ENCODE data around the gene MB.

Gene MB

GRCh38 chr22:35601013-35601580 is 16.0 kb downstream of the MB start:
- no peaks in the 10 kb centered on the region for H3K9me3 ChIP-seq (ENCODE audit: low read depth, low read length)

GRCh38 chr22:35600476-35600875 is 16.7 kb downstream of the MB start:
- Histone ChIP-seq H3K36me3 (ENCODE audit: insufficient read depth, low read length) (no peaks in the 10 kb centered on the region), H3K9me3 (ENCODE audit: low read depth, low read length) (no peaks in the 10 kb centered on the region), H3K27ac (no peak overlapping the region), H3K9ac (ENCODE audit: insufficient read length) (no peak overlapping the region), H3K4me3 (no peak overlapping the region)
- TF ChIP-seq FOXP2 (optimal IDR thresholded peaks at IDR 0.05; ENCODE audit: control extremely low read depth, extremely low read length, insufficient read depth): no peak
- TF ChIP-seq EZH2 (IDR thresholded peaks at IDR 0.05): no peak
- TF ChIP-seq POLR2AphosphoS5 (IDR thresholded peaks at IDR 0.05; ENCODE audit: borderline replicate concordance, low read depth, low read length): no peak
- DNase-seq (ENCODE audit: low read depth, low spot score): no peak

More at GRCh38 chr22:35601013-35601580, 16.0 kb downstream of the MB start:
- Histone ChIP-seq H3K36me3 (ENCODE audit: insufficient read depth, low read length) (no peaks in the 10 kb centered on the region), H3K27ac (no peak overlapping the region), H3K9ac (ENCODE audit: insufficient read length) (no peak overlapping the region), H3K4me3 (no peak overlapping the region)
- no peak for DNase-seq (ENCODE audit: low read depth, low spot score)
- no peak for TF ChIP-seq EZH2 (IDR thresholded peaks at IDR 0.05)
- no peak for TF ChIP-seq POLR2AphosphoS5 (IDR thresholded peaks at IDR 0.05; ENCODE audit: borderline replicate concordance, low read depth, low read length)
- TF ChIP-seq FOXP2 (optimal IDR thresholded peaks at IDR 0.05; ENCODE audit: control extremely low read depth, extremely low read length, insufficient read depth): no peak

- TF ChIP-seq FOXP2 (optimal IDR thresholded peaks at IDR 0.05; ENCODE audit: control extremely low read depth, extremely low read length, insufficient read depth) (no peak), EZH2 (IDR thresholded peaks at IDR 0.05) (no peak), POLR2AphosphoS5 (IDR thresholded peaks at IDR 0.05; ENCODE audit: borderline replicate concordance, low read depth, low read length) (no peak)
- no peak overlapping the region for H3K27ac ChIP-seq
- no peak for DNase-seq (ENCODE audit: low read depth, low spot score)
- no peak overlapping the region for H3K4me3 ChIP-seq
- no peak overlapping the region for H3K9ac ChIP-seq (ENCODE audit: insufficient read length)
- H3K9me3 ChIP-seq (ENCODE audit: low read depth, low read length): no peaks in the 10 kb centered on the region
- H3K36me3 ChIP-seq (ENCODE audit: insufficient read depth, low read length): no peaks in the 10 kb centered on the region
These were observed 17.8 kb downstream of the MB start for GRCh38 chr22:35599364-35599763.

GRCh38 chr22:35598396-35598710 is 18.8 kb downstream of the MB start:
- Histone ChIP-seq H3K4me3 (no peak overlapping the region), H3K27ac (no peak overlapping the region), H3K9ac (ENCODE audit: insufficient read length) (no peak overlapping the region), H3K36me3 (ENCODE audit: insufficient read depth, low read length) (no peaks in the 10 kb centered on the region), H3K9me3 (ENCODE audit: low read depth, low read length) (no peaks in the 10 kb centered on the region)
- DNase-seq (ENCODE audit: low read depth, low spot score): no peak
- TF ChIP-seq FOXP2 (optimal IDR thresholded peaks at IDR 0.05; ENCODE audit: control extremely low read depth, extremely low read length, insufficient read depth): no peak
- TF ChIP-seq POLR2AphosphoS5 (IDR thresholded peaks at IDR 0.05; ENCODE audit: borderline replicate concordance, low read depth, low read length): no peak
- TF ChIP-seq EZH2 (IDR thresholded peaks at IDR 0.05): no peak

GRCh38 chr22:35597692-35598395 is 19.3 kb downstream of the MB start:
- Histone ChIP-seq H3K27ac (no peak overlapping the region), H3K4me3 (no peak overlapping the region), H3K36me3 (ENCODE audit: insufficient read depth, low read length) (no peaks in the 10 kb centered on the region), H3K9me3 (ENCODE audit: low read depth, low read length) (no peaks in the 10 kb centered on the region), H3K9ac (ENCODE audit: insufficient read length) (no peak overlapping the region)
- TF ChIP-seq EZH2 (IDR thresholded peaks at IDR 0.05): no peak
- no peak for TF ChIP-seq POLR2AphosphoS5 (IDR thresholded peaks at IDR 0.05; ENCODE audit: borderline replicate concordance, low read depth, low read length)
- no peak for TF ChIP-seq FOXP2 (optimal IDR thresholded peaks at IDR 0.05; ENCODE audit: control extremely low read depth, extremely low read length, insufficient read depth)
- no peak for DNase-seq (ENCODE audit: low read depth, low spot score)

GRCh38 chr22:35596821-35597220 is 20.3 kb downstream of the MB start:
- no peak overlapping the region for H3K4me3 ChIP-seq
- no peaks in the 10 kb centered on the region for H3K36me3 ChIP-seq (ENCODE audit: insufficient read depth, low read length)
- H3K9ac ChIP-seq (ENCODE audit: insufficient read length): no peak overlapping the region
- H3K9me3 ChIP-seq (ENCODE audit: low read depth, low read length): no peaks in the 10 kb centered on the region
- TF ChIP-seq EZH2 (IDR thresholded peaks at IDR 0.05) (no peak), FOXP2 (optimal IDR thresholded peaks at IDR 0.05; ENCODE audit: control extremely low read depth, extremely low read length, insufficient read depth) (no peak), POLR2AphosphoS5 (IDR thresholded peaks at IDR 0.05; ENCODE audit: borderline replicate concordance, low read depth, low read length) (no peak)
- no peak overlapping the region for H3K27ac ChIP-seq
- no peak for DNase-seq (ENCODE audit: low read depth, low spot score)

- Histone ChIP-seq H3K36me3 (ENCODE audit: insufficient read depth, low read length) (no peaks in the 10 kb centered on the region), H3K27ac (no peak overlapping the region), H3K9ac (ENCODE audit: insufficient read length) (no peak overlapping the region), H3K9me3 (ENCODE audit: low read depth, low read length) (no peaks in the 10 kb centered on the region), H3K4me3 (no peak overlapping the region)
- DNase-seq (ENCODE audit: low read depth, low spot score): no peak
- no peak for TF ChIP-seq FOXP2 (optimal IDR thresholded peaks at IDR 0.05; ENCODE audit: control extremely low read depth, extremely low read length, insufficient read depth)
- no peak for TF ChIP-seq EZH2 (IDR thresholded peaks at IDR 0.05)
- no peak for TF ChIP-seq POLR2AphosphoS5 (IDR thresholded peaks at IDR 0.05; ENCODE audit: borderline replicate concordance, low read depth, low read length)
These were observed 22.4 kb downstream of the MB start for GRCh38 chr22:35594686-35595085.

GRCh38 chr22:35593891-35594470 is 23.1 kb downstream of the MB start:
- no peak for DNase-seq (ENCODE audit: low read depth, low spot score)
- H3K27ac ChIP-seq: no peak overlapping the region
- H3K9me3 ChIP-seq (ENCODE audit: low read depth, low read length): no peaks in the 10 kb centered on the region
- no peak overlapping the region for H3K4me3 ChIP-seq
- no peak for TF ChIP-seq EZH2 (IDR thresholded peaks at IDR 0.05)
- no peak for TF ChIP-seq POLR2AphosphoS5 (IDR thresholded peaks at IDR 0.05; ENCODE audit: borderline replicate concordance, low read depth, low read length)
- TF ChIP-seq FOXP2 (optimal IDR thresholded peaks at IDR 0.05; ENCODE audit: control extremely low read depth, extremely low read length, insufficient read depth): no peak
- no peak overlapping the region for H3K9ac ChIP-seq (ENCODE audit: insufficient read length)
- no peaks in the 10 kb centered on the region for H3K36me3 ChIP-seq (ENCODE audit: insufficient read depth, low read length)

Data from SK-N-MC (cell line).